IPS-15b (cell line): ENCODE results near the gene FYB2.

ENCODE experiments used
- H3K27me3 ChIP-seq: one replicate; pipeline ENCODE4 v1.6.1; 2013; ENCODE audit warnings: low read length; ENCODE audit not compliant: control insufficient read depth, insufficient read depth
- H3K36me3 ChIP-seq: one replicate; pipeline ENCODE4 v1.6.1; 2013; ENCODE audit warnings: low read length; ENCODE audit not compliant: control insufficient read depth, insufficient read depth
- H3K4me1 ChIP-seq: one replicate; pipeline ENCODE4 v1.6.1; 2013; ENCODE audit warnings: mild to moderate bottlenecking, low read length; ENCODE audit not compliant: control insufficient read depth, insufficient read depth
- H3K4me3 ChIP-seq: one replicate; pipeline ENCODE4 v1.5.1; 2013; ENCODE audit warnings: low read depth, low read length
- H3K9ac ChIP-seq: one replicate; pipeline ENCODE4 v1.6.1; 2013; ENCODE audit warnings: low read depth, mild to moderate bottlenecking, low read length
- H3K9me3 ChIP-seq: one replicate; pipeline ENCODE4 v1.6.1; 2013; ENCODE audit warnings: mild to moderate bottlenecking, low read length; ENCODE audit not compliant: control insufficient read depth, insufficient read depth

FYB2 gene

DNA sequence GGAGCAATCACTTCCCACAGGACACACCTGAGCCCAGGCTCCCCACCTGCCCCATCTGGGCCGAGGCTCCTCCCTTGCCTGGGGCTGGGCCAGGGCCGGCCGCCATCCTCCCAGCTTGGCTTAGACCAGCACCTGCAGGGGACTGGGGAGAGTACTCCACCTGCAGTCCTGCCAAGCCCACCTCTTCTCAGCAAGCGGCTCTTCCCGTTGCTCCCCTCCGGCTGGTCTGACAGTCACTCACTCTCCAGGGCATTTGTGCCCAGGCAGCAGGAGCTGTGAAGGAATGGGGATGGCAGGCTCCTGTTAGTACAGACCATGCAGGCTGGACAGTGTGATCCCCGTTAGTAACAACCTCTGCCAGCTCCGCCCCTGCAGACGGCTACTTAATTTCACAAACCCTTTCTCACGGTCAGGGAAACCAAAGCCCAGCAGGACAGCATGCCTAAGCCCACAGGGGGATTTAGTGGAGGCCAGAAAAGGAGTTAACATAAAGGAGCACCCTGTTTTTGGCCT lies at the start of gene FYB2:
FYB2 (minus strand) TSS at position 18 of the 513 bp plus-strand sequence. CDS start 114 bp downstream, outside the sequence.
- H3K4me3 ChIP-seq, result no peak within 1 kb of the TSS
- no peak within 1 kb of the TSS for H3K9ac ChIP-seq
- H3K36me3 ChIP-seq, result no peaks in the 10 kb centered on the region
- H3K4me1 ChIP-seq, result peaks cover 8% of the 10 kb centered on the region
- H3K9me3 ChIP-seq, result no peaks in the 10 kb centered on the region
- peaks cover 2% of the 10 kb centered on the region for H3K27me3 ChIP-seq

DNA sequence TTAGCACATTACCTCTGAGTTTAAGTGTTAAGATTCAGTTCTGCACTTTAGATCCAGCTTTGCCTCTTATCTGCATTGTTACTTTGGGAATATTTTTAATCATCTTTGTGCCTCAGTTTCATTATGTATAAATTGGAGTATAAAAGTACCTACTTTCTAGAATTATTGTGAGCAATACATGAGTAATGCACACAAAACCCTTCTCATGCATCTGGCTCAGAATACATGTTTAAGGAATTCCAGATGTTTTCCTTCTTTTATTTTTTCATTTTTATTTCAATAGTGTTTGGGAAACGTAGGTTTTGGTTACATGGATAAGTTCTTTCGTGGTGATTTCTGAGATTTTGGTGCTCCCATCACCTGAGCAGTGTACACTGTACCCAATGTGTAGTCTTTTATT lies 49.6 kb upstream of the FYB2 start:
- Histone ChIP-seq H3K27me3 (no peaks in the 10 kb centered on the region), H3K9ac (no peak overlapping the region)

GRCh38 chr1:56867491-56867890 lies 48.3 kb upstream of the FYB2 start:
- Histone ChIP-seq H3K36me3 (no peaks in the 10 kb centered on the region), H3K9ac (no peak overlapping the region), H3K4me3 (no peak overlapping the region), H3K27me3 (no peaks in the 10 kb centered on the region), H3K9me3 (no peaks in the 10 kb centered on the region), H3K4me1 (no peaks in the 10 kb centered on the region)

More for the DNA sequence above, 49.6 kb upstream of the FYB2 start:
- Histone ChIP-seq H3K4me1 (no peaks in the 10 kb centered on the region), H3K36me3 (no peaks in the 10 kb centered on the region), H3K9me3 (no peaks in the 10 kb centered on the region), H3K4me3 (no peak overlapping the region)

DNA sequence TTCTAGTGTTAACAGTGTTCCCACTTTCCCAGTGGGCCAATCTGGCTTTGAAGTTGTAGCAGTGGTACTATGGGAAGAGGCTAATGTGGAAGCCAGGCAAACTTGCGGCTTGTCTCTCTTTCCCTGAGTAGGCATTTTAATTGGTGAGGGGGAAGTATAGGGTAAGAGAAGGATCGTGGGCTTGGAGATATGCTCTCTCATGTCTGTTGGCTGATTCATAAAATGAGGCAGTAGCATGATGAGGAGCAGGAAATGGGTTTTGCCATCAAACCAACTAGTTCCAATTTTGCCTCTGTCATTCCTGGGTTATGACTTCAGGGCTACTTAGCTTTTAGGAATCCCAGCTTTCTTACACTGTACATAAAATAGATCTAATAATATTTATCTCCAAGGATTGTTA lies 47.5 kb upstream of the FYB2 start:
- Histone ChIP-seq H3K4me1 (no peaks in the 10 kb centered on the region), H3K4me3 (no peak overlapping the region), H3K9me3 (no peaks in the 10 kb centered on the region), H3K9ac (no peak overlapping the region), H3K36me3 (no peaks in the 10 kb centered on the region), H3K27me3 (no peaks in the 10 kb centered on the region)

GRCh38 chr1:56864430-56864829 lies 45.2 kb upstream of the FYB2 start:
- no peaks in the 10 kb centered on the region for H3K36me3 ChIP-seq
- no peaks in the 10 kb centered on the region for H3K4me1 ChIP-seq
- H3K9ac ChIP-seq, result no peak overlapping the region
- no peaks in the 10 kb centered on the region for H3K27me3 ChIP-seq
- H3K9me3 ChIP-seq, result no peaks in the 10 kb centered on the region
- H3K4me3 ChIP-seq, result no peak overlapping the region

DNA sequence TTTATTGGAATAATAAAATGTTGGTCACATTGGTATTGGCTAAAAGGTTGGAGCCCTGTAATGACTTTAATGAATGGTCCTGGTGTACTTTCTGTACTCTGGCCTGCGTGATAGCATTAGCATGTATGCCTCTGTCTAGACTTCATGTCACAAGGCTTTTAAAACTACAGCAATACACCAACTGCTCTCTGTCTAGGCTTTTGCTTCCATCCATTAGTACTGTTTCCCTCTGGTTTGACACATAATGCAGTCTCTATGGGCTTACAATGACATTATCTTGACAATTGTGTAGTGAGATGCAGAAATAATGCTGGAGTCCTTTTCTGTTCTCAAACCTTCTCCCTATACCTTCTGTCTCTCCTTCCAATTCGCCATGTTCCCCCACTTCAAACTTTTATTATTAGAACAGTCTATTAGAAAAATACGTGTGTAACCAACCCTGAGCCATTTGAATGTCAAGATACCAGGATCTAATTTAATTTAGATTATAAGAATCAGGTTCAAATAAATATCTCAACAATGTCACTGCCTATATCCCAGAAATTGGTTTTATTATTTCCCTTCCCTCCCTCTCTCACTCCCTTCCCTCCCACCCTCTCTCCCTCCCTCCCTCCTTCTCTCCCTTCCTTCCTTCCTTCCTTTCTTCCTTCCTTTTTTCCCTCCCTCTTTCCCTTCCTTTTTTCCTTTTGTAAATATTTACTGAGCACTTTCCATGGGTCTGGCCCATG lies 44.2 kb upstream of the FYB2 start:
- no peaks in the 10 kb centered on the region for H3K36me3 ChIP-seq
- H3K27me3 ChIP-seq, result no peaks in the 10 kb centered on the region
- H3K9me3 ChIP-seq, result no peaks in the 10 kb centered on the region
- H3K4me1 ChIP-seq, result no peaks in the 10 kb centered on the region
- H3K4me3 ChIP-seq, result no peak overlapping the region
- no peak overlapping the region for H3K9ac ChIP-seq

DNA sequence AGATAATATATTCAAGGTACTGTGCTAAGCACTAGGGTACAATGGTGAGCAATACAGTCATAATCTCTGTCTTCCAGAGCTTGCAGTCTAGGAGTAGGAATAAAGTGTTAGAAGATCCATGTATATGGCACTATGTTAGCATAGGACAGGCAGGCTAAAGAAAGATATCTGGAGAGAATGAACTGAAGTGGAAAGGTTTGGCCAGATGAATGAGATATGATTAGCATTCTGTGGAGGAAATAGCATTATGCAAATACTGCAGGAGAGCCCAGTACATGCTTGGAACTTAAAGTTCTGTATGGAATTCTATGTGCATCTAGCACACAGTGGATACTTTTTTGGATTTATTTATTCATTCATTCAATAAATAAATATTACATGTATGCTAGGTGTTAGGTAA lies 40.1 kb upstream of the FYB2 start:
- H3K9me3 ChIP-seq, result no peaks in the 10 kb centered on the region
- no peaks in the 10 kb centered on the region for H3K27me3 ChIP-seq
- no peak overlapping the region for H3K9ac ChIP-seq
- H3K36me3 ChIP-seq, result no peaks in the 10 kb centered on the region
- no peaks in the 10 kb centered on the region for H3K4me1 ChIP-seq
- no peak overlapping the region for H3K4me3 ChIP-seq

DNA sequence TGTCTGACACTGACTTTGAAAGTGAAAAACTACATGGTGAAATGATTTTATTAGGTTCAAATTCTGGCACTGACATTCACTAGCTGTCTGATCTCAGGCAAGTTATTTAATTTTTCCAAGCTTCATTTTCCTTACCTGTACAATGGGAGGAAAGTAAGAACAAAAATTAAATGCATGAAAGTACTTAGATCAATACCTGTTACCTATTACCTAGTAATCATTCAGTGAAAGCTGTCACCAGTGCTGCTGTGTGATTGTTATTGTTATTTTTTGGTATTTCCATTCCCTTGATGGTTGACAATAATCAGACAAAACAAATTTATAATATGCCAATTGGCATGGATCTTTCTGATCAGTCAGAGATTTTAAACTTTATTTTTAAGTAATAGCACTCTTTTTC lies 37.0 kb upstream of the FYB2 start:
- H3K36me3 ChIP-seq, result no peaks in the 10 kb centered on the region
- no peak overlapping the region for H3K4me3 ChIP-seq
- no peaks in the 10 kb centered on the region for H3K4me1 ChIP-seq
- H3K9ac ChIP-seq, result no peak overlapping the region
- H3K27me3 ChIP-seq, result no peaks in the 10 kb centered on the region
- no peaks in the 10 kb centered on the region for H3K9me3 ChIP-seq

DNA sequence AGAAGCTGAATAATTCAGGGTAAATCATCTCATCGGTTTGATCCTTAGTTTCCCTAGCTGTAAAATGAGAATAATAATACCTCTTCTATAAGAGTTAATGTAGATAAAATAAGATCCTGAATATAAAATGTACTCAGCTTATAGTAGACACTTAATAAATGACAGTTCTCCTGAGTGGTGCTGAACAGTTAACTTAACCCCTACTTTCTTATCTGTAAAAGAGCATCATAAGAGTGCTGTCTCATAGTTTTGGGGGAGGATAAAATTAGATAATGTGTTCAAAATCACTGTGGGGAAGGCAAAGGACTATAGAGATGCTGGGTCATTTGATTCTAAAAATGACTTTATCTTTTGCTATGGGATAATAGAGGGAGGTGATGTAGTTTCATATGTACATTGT lies 36.0 kb upstream of the FYB2 start:
- H3K4me3 ChIP-seq, result no peak overlapping the region
- no peaks in the 10 kb centered on the region for H3K27me3 ChIP-seq
- no peaks in the 10 kb centered on the region for H3K9me3 ChIP-seq
- H3K4me1 ChIP-seq, result no peaks in the 10 kb centered on the region
- no peak overlapping the region for H3K9ac ChIP-seq
- H3K36me3 ChIP-seq, result no peaks in the 10 kb centered on the region

- Histone ChIP-seq H3K4me1 (no peaks in the 10 kb centered on the region), H3K27me3 (no peaks in the 10 kb centered on the region), H3K9me3 (no peaks in the 10 kb centered on the region), H3K36me3 (no peaks in the 10 kb centered on the region), H3K9ac (no peak within 1 kb of the TSS), H3K4me3 (no peak within 1 kb of the TSS)
Observed at GRCh38 chr1:56854521-56855099, 35.4 kb upstream of the FYB2 start, which contains the start of gene C8A. TSS of gene C8A (plus strand) at chr1:56854797. CDS start at chr1:56854902, 105 bp downstream.

- Histone ChIP-seq H3K4me3 (no peak overlapping the region), H3K36me3 (no peaks in the 10 kb centered on the region), H3K9me3 (no peaks in the 10 kb centered on the region)
Observed at GRCh38 chr1:56852476-56852875, 33.3 kb upstream of the FYB2 start.

GRCh38 chr1:56850922-56851321 lies 31.7 kb upstream of the FYB2 start:
- no peak overlapping the region for H3K4me3 ChIP-seq
- no peak overlapping the region for H3K9ac ChIP-seq
- no peaks in the 10 kb centered on the region for H3K36me3 ChIP-seq
- no peaks in the 10 kb centered on the region for H3K9me3 ChIP-seq
- H3K4me1 ChIP-seq, result no peaks in the 10 kb centered on the region
- no peaks in the 10 kb centered on the region for H3K27me3 ChIP-seq

More at GRCh38 chr1:56852476-56852875, 33.3 kb upstream of the FYB2 start:
- Histone ChIP-seq H3K9ac (no peak overlapping the region), H3K27me3 (no peaks in the 10 kb centered on the region), H3K4me1 (no peaks in the 10 kb centered on the region)
